ENCODE results near the gene ANKLE1. TPM values are rescaled to one million over a fixed set of nuclear protein-coding genes. Genes with fewer than 3 reads are reported as not detected.
A peak's percentile ranks its signal among the peaks of the same experiment; 100 is the strongest.

Gene ANKLE1
- total RNA-seq, 1 experiment from 2014 or later = 16.5 TPM

- H2BK5ac ChIP-seq (ENCODE audit: insufficient read length, low read length) = no peak overlapping the region
- TF ChIP-seq CTCF (conservative IDR thresholded peaks at IDR 0.05) = no peak
- no peak overlapping the region for H3K56ac ChIP-seq (ENCODE audit: insufficient read length, low read depth, low read length)
- H3K27me3 Mint-ChIP-seq (ENCODE audit: low read depth) = peaks cover 7% of the 10 kb centered on the region
- H2BK20ac ChIP-seq (ENCODE audit: low read depth, low read length, poor library complexity, severe bottlenecking) = no peak overlapping the region
- no peaks in the 10 kb centered on the region for H3K27me3 ChIP-seq (ENCODE audit: insufficient read depth, low read length)
- H3K23ac ChIP-seq (ENCODE audit: insufficient read length, low read depth, low read length) = no peak overlapping the region
- H3K4me1 ChIP-seq (ENCODE audit: insufficient read depth, low read length) = no peaks in the 10 kb centered on the region
- no peaks in the 10 kb centered on the region for H3K9me3 ChIP-seq (ENCODE audit: control insufficient read depth, low read depth, low read length)
- peak overlapping the region; percentile 81 to 93 for H3K4me3 Mint-ChIP-seq
- H3T11ph ChIP-seq (ENCODE audit: low read length) = no peak overlapping the region
- no peak overlapping the region for H2AFZ ChIP-seq (ENCODE audit: low read length)
- H3K4me1 Mint-ChIP-seq = peaks cover 6 to 25% of the 10 kb centered on the region in 2 experiments
- H4K8ac ChIP-seq (replicated peaks; ENCODE audit: insufficient read length, low read depth, low read length) = no peak overlapping the region
- peak overlapping the region; percentile 37 for H3K4me2 ChIP-seq (ENCODE audit: insufficient read depth, insufficient read length, low read length)
- H3K27ac Mint-ChIP-seq = peak overlapping the region in 2 of 3 experiments; percentile 96 to 97; a peak in 3 of 7 replicates
- no peak overlapping the region for H2BK12ac ChIP-seq (ENCODE audit: insufficient read length, low read depth, low read length)
- no peak overlapping the region for H4K5ac ChIP-seq (ENCODE audit: insufficient read length, low read depth, low read length)
- H4K91ac ChIP-seq (ENCODE audit: insufficient read length, low read depth, low read length) = no peak overlapping the region
- H2BK15ac ChIP-seq (ENCODE audit: low read depth, low read length) = no peak overlapping the region
- no peaks in the 10 kb centered on the region for H4K20me1 ChIP-seq (ENCODE audit: control insufficient read depth, insufficient read depth, insufficient read length)
- H3K9me3 Mint-ChIP-seq = no peaks in the 10 kb centered on the region
- H3K79me1 ChIP-seq (ENCODE audit: insufficient read depth, low read depth, low read length, poor library complexity, severe bottlenecking) = no peaks in the 10 kb centered on the region
- no peak overlapping the region for H3K4ac ChIP-seq (ENCODE audit: low read depth, low read length)
- H3K27ac ChIP-seq (ENCODE audit: insufficient read length, low read depth, low read length) = no peak overlapping the region
- H2AK5ac ChIP-seq (ENCODE audit: insufficient read length, low read length) = no peak overlapping the region
- peaks cover 5% of the 10 kb centered on the region for H3K23me2 ChIP-seq (ENCODE audit: insufficient read length, low read depth, low read length, poor library complexity, severe bottlenecking)
- peak overlapping the region; percentile 0 for H3K9ac ChIP-seq (ENCODE audit: extremely low read depth, insufficient read length, low read length)
- H3K14ac ChIP-seq (ENCODE audit: insufficient read depth, low read length) = no peak overlapping the region
- H3K36me3 Mint-ChIP-seq (ENCODE audit: insufficient read depth in 1 of 3, low read depth in 3 of 3) = peaks cover 9 to 45% (median 34%) of the 10 kb centered on the region in 3 experiments
- no peaks in the 10 kb centered on the region for H3K79me2 ChIP-seq (ENCODE audit: insufficient read depth, low read length)
- H2BK120ac ChIP-seq (ENCODE audit: low read depth, low read length, poor library complexity, severe bottlenecking) = no peak overlapping the region
- no peak for DNase-seq
- no CpG with 5 or more reads among the region's 27 CpGs for WGBS (ENCODE audit: extremely low coverage, insufficient read length, low lambda C conversion rate)
- H3K18ac ChIP-seq (ENCODE audit: insufficient read length, low read depth, low read length) = no peak overlapping the region
Observed at GRCh38 chr19:17327068-17327653, 45.5 kb downstream of the ANKLE1 start.

Data from H9 (cell line).